Measurements from ENCODE around the gene CARNS1. TPM values are rescaled to one million over a fixed set of nuclear protein-coding genes. Genes with fewer than 3 reads are reported as not detected.

CARNS1 gene
- total and polyA plus RNA-seq, 2 of the 13 experiments (the other 11 are each of a cell fraction or from before 2014, with no cell fraction given) = not detected

DNA sequence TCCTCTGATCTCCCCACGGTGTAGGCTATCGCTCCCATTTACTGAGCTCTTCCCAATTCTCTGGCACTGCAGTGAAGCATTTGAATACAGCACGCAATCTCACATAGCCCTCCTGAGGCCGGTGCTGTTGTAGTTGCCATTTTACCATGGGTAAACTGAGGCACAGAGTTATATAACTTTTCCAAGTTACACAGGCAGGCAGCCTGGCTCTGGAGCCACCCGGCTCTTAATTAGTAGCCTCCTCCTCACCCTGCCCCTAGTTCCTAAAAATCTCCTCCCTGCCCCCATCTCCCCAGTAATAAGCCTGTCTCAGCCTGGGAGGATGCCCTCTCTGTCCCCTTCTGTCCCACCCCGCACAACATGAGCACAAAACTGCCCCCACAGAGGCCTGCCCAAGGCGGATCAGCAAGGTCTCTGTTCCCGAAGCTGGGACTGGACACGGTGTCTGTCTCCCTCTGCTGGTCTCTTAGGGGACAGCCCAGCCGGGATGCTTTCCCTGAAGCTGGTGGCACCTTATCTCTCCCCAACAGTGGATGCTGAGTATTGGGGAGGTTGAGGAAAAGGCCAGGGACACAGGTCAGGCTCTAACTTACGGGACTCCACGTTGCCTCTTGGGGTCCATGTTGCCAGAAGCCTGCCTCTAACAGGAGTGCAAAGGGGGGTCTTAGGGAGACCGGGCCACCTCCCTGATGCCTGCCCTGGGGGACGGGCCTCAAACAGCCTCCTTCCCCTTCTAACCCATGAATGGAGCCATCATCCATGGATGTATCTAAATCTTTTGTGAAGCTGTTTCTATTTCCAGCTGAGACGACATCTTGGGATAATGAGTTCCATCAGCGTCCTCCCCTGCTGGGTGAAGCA is 33.0 kb upstream of the CARNS1 start (continued):
- TF ChIP-seq, protein P1, sequence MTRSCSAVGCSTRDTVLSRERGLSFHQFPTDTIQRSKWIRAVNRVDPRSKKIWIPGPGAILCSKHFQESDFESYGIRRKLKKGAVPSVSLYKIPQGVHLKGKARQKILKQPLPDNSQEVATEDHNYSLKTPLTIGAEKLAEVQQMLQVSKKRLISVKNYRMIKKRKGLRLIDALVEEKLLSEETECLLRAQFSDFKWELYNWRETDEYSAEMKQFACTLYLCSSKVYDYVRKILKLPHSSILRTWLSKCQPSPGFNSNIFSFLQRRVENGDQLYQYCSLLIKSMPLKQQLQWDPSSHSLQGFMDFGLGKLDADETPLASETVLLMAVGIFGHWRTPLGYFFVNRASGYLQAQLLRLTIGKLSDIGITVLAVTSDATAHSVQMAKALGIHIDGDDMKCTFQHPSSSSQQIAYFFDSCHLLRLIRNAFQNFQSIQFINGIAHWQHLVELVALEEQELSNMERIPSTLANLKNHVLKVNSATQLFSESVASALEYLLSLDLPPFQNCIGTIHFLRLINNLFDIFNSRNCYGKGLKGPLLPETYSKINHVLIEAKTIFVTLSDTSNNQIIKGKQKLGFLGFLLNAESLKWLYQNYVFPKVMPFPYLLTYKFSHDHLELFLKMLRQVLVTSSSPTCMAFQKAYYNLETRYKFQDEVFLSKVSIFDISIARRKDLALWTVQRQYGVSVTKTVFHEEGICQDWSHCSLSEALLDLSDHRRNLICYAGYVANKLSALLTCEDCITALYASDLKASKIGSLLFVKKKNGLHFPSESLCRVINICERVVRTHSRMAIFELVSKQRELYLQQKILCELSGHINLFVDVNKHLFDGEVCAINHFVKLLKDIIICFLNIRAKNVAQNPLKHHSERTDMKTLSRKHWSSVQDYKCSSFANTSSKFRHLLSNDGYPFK (CRISPR knock-in tag; IDR thresholded peaks at IDR 0.05; ENCODE audit: borderline replicate concordance) = no peak
- no peak for TF ChIP-seq ZNF777 (CRISPR knock-in tag; IDR thresholded peaks at IDR 0.05)
- TF ChIP-seq, protein P2, sequence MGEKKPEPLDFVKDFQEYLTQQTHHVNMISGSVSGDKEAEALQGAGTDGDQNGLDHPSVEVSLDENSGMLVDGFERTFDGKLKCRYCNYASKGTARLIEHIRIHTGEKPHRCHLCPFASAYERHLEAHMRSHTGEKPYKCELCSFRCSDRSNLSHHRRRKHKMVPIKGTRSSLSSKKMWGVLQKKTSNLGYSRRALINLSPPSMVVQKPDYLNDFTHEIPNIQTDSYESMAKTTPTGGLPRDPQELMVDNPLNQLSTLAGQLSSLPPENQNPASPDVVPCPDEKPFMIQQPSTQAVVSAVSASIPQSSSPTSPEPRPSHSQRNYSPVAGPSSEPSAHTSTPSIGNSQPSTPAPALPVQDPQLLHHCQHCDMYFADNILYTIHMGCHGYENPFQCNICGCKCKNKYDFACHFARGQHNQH (CRISPR knock-in tag; IDR thresholded peaks at IDR 0.05) = peak; percentile 51; the same call in 1 of the 2 replicates
- TF ChIP-seq DDIT3 (CRISPR knock-in tag; IDR thresholded peaks at IDR 0.05) = no peak
- TF ChIP-seq, protein P3, sequence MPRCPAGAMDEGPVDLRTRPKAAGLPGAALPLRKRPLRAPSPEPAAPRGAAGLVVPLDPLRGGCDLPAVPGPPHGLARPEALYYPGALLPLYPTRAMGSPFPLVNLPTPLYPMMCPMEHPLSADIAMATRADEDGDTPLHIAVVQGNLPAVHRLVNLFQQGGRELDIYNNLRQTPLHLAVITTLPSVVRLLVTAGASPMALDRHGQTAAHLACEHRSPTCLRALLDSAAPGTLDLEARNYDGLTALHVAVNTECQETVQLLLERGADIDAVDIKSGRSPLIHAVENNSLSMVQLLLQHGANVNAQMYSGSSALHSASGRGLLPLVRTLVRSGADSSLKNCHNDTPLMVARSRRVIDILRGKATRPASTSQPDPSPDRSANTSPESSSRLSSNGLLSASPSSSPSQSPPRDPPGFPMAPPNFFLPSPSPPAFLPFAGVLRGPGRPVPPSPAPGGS (CRISPR knock-in tag; IDR thresholded peaks at IDR 0.05) = no peak
- TF ChIP-seq, protein P4, sequence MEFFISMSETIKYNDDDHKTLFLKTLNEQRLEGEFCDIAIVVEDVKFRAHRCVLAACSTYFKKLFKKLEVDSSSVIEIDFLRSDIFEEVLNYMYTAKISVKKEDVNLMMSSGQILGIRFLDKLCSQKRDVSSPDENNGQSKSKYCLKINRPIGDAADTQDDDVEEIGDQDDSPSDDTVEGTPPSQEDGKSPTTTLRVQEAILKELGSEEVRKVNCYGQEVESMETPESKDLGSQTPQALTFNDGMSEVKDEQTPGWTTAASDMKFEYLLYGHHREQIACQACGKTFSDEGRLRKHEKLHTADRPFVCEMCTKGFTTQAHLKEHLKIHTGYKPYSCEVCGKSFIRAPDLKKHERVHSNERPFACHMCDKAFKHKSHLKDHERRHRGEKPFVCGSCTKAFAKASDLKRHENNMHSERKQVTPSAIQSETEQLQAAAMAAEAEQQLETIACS (CRISPR knock-in tag; IDR thresholded peaks at IDR 0.05) = no peak
- 0 out of 2 replicates have a peak, but pooled peaks have one; percentile 21 for TF ChIP-seq KAT8 (CRISPR knock-in tag; IDR thresholded peaks at IDR 0.05)
- TF ChIP-seq, protein P5, sequence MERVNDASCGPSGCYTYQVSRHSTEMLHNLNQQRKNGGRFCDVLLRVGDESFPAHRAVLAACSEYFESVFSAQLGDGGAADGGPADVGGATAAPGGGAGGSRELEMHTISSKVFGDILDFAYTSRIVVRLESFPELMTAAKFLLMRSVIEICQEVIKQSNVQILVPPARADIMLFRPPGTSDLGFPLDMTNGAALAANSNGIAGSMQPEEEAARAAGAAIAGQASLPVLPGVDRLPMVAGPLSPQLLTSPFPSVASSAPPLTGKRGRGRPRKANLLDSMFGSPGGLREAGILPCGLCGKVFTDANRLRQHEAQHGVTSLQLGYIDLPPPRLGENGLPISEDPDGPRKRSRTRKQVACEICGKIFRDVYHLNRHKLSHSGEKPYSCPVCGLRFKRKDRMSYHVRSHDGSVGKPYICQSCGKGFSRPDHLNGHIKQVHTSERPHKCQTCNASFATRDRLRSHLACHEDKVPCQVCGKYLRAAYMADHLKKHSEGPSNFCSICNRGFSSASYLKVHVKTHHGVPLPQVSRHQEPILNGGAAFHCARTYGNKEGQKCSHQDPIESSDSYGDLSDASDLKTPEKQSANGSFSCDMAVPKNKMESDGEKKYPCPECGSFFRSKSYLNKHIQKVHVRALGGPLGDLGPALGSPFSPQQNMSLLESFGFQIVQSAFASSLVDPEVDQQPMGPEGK (CRISPR knock-in tag; IDR thresholded peaks at IDR 0.05) = peak; percentile 67
- TF ChIP-seq ZNF510 (CRISPR knock-in tag; IDR thresholded peaks at IDR 0.05; ENCODE audit: low read depth) = no peak
- 0 out of 2 replicates have a peak, but pooled peaks have one; percentile 35 for TF ChIP-seq MAZ (IDR thresholded peaks at IDR 0.05; ENCODE audit: borderline replicate concordance, low read depth, low read length)
- 0 out of 2 replicates have a peak, but pooled peaks have one; percentile 28 for TF ChIP-seq MAZ (CRISPR knock-in tag; IDR thresholded peaks at IDR 0.05; ENCODE audit: low read depth)
- no peak for TF ChIP-seq JUND (CRISPR knock-in tag; IDR thresholded peaks at IDR 0.05)
- no peak for TF ChIP-seq ZNF12 (CRISPR knock-in tag; IDR thresholded peaks at IDR 0.05)
- peak; percentile 33; the same call in 1 of the 2 replicates for TF ChIP-seq HDAC2 (CRISPR knock-in tag; IDR thresholded peaks at IDR 0.05)
- TF ChIP-seq ZMYM3 (CRISPR knock-in tag; IDR thresholded peaks at IDR 0.05) = 0 out of 2 replicates have a peak, but pooled peaks have one; percentile 51
- TF ChIP-seq ZBTB1 (CRISPR knock-in tag; IDR thresholded peaks at IDR 0.05; ENCODE audit: borderline replicate concordance) = no peak
